ENCODE measurements around the gene SMARCD3. TPM values are rescaled to one million over a fixed set of nuclear protein-coding genes. Genes with fewer than 3 reads are reported as not detected.

The SMARCD3 gene
- total RNA-seq, 1 donor from 2014 or later = 105 TPM

GRCh38 chr7:151260883-151261282 lies 12.4 kb upstream of the SMARCD3 start:
- H3K4me3 ChIP-seq = no peak overlapping the region
- H3K4me1 ChIP-seq = no peaks in the 10 kb centered on the region
- no peaks in the 10 kb centered on the region for H3K36me3 ChIP-seq
- no peak for TF ChIP-seq CTCF (IDR thresholded peaks at IDR 0.05)
- H3K27ac ChIP-seq = no peak overlapping the region
- intact Hi-C loops (cut with DNase I) = no loop called here
- H3K9me3 ChIP-seq = no peaks in the 10 kb centered on the region
- DNase-seq (ENCODE audit: low spot score in 2 of 2) = no peak
- no peaks in the 10 kb centered on the region for H3K27me3 ChIP-seq

DNA sequence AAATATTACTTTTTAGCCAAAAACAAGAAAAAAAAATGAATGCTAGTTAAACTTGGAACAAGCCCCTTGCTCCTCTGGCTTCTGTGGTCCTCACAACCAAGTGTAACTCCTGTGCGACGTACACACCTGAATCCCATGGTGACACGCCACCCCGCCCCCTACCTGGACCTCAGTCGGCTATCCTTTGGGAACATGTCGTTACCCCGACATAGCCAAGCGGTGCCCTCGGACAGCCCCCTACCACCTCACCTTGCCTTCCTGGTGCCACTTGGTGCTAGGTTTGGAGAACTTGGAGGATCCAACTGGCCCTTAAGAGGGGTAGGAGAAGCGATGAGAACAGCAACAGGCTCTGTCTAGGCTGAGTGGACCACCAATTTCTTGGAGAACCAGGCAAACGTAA lies 12.0 kb upstream of the SMARCD3 start:
- H3K36me3 ChIP-seq = no peaks in the 10 kb centered on the region
- H3K4me3 ChIP-seq = no peak overlapping the region
- no peaks in the 10 kb centered on the region for H3K27me3 ChIP-seq
- no peak for DNase-seq (ENCODE audit: low spot score in 2 of 2)
- intact Hi-C loops (cut with DNase I) = no loop called here
- no peaks in the 10 kb centered on the region for H3K9me3 ChIP-seq
- H3K4me1 ChIP-seq = no peaks in the 10 kb centered on the region
- TF ChIP-seq CTCF (IDR thresholded peaks at IDR 0.05) = no peak
- H3K27ac ChIP-seq = no peak overlapping the region

DNA sequence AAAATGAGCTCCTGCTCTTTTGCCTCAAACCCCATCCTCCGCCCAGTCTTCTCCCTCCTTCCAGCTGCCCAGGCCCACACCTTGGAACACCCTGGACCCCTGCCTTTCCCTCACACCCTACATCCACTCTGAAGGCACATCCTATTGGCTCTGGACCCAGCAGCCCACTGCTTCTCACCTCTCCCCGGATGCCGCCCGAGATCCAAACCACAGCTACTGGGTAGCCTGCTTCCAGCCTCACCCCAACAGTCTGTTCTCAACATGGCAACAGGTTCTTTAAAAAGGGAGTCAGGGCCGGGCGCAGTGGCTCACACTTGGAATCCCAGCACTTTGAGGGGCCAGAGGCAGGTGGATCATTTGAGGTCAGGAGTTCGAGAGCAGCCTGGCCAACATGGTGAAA lies 9.5 kb upstream of the SMARCD3 start:
- Histone ChIP-seq H3K36me3 (no peaks in the 10 kb centered on the region), H3K4me1 (peaks cover 0 to 7% of the 10 kb centered on the region in 2 donors), H3K27ac (no peak overlapping the region), H3K27me3 (no peaks in the 10 kb centered on the region), H3K4me3 (no peak overlapping the region), H3K9me3 (no peaks in the 10 kb centered on the region)
- no peak for TF ChIP-seq CTCF (IDR thresholded peaks at IDR 0.05)
- intact Hi-C loops (cut with DNase I) = no loop called here
- DNase-seq (ENCODE audit: low spot score in 2 of 2) = no peak

- no peaks in the 10 kb centered on the region for H3K9me3 ChIP-seq
- DNase-seq (ENCODE audit: low spot score in 2 of 2) = no peak
- no peak overlapping the region for H3K4me3 ChIP-seq
- H3K4me1 ChIP-seq = peaks cover 0 to 15% of the 10 kb centered on the region in 2 donors
- TF ChIP-seq CTCF (IDR thresholded peaks at IDR 0.05) = no peak
- no peaks in the 10 kb centered on the region for H3K36me3 ChIP-seq
- no peak overlapping the region for H3K27ac ChIP-seq
- intact Hi-C loops (cut with DNase I) = no loop called here
- H3K27me3 ChIP-seq = no peaks in the 10 kb centered on the region
Measured at GRCh38 chr7:151256410-151257045, 8.0 kb upstream of the SMARCD3 start.

GRCh38 chr7:151255390-151255789 lies 6.9 kb upstream of the SMARCD3 start:
- no peak for DNase-seq (ENCODE audit: low spot score in 2 of 2)
- intact Hi-C loops (cut with DNase I) = no loop called here
- no peaks in the 10 kb centered on the region for H3K27me3 ChIP-seq
- no peaks in the 10 kb centered on the region for H3K9me3 ChIP-seq
- no peak overlapping the region for H3K27ac ChIP-seq
- TF ChIP-seq CTCF (IDR thresholded peaks at IDR 0.05) = no peak
- H3K36me3 ChIP-seq = no peaks in the 10 kb centered on the region
- peaks cover 6 to 23% of the 10 kb centered on the region in 2 donors for H3K4me1 ChIP-seq
- H3K4me3 ChIP-seq = no peak overlapping the region

- Histone ChIP-seq H3K4me1 (peaks cover 11 to 28% of the 10 kb centered on the region in 2 donors), H3K4me3 (no peak overlapping the region), H3K27ac (peak overlapping the region in 1 of 2 donors; percentile 95), H3K36me3 (no peaks in the 10 kb centered on the region), H3K27me3 (no peaks in the 10 kb centered on the region), H3K9me3 (no peaks in the 10 kb centered on the region)
- intact Hi-C loops (cut with DNase I) = no loop called here
- no peak for DNase-seq (ENCODE audit: low spot score in 2 of 2)
- no peak for TF ChIP-seq CTCF (IDR thresholded peaks at IDR 0.05)
Measured at GRCh38 chr7:151254851-151255250, 6.4 kb upstream of the SMARCD3 start.

All from ascending aorta (tissue), 2 donors.